Panc1 (cell line): ENCODE results near the gene EMILIN2. TPM values are rescaled to one million over a fixed set of nuclear protein-coding genes. Genes with fewer than 3 reads are reported as not detected.

Experiments used
- ATAC-seq: fragments of 200-7000 bp; cut with Tn5 transposase; 2 replicates; pipeline ENCODE4 v1.9.1; 2020; ENCODE audit warnings: mild to moderate bottlenecking, moderate library complexity
- BruUV-seq: library from RNA; stranded (reverse); fragments of 400-500 nt; replicated peaks from 2 replicates; lab custom pipeline; 2021; lab: Mats Ljungman, UMichigan
- CTCF ChIA-PET: fragments of 300-600 bp; sonication (Branson Sonifier 250); formaldehyde crosslinking; loops from one replicate; lab custom pipeline; 2022; ENCODE audit warnings: antibody characterized with exemption; lab: Charles Lee
- POLR2A ChIA-PET: fragments of 300-600 bp; sonication (Branson Sonifier 250); formaldehyde crosslinking; loops from one replicate; lab custom pipeline; 2022; ENCODE audit warnings: antibody characterized with exemption; lab: Charles Lee
- DNase-seq: peaks from one replicate; pipeline ENCODE4 v3.0.0-alpha.2; 2010; ENCODE audit warnings: low read depth, low spot score
- H3K27ac ChIP-seq: 2 replicates; pipeline ENCODE4 v1.5.1; 2011; ENCODE audit warnings: mild to moderate bottlenecking, low read length, inconsistent platforms
- H3K27me3 ChIP-seq: fragments of 200-500 bp; sonication (Bioruptor generic); 2 replicates; pipeline ENCODE4 v1.6.0; 2014; ENCODE audit warnings: low read length, inconsistent platforms; ENCODE audit not compliant: control insufficient read depth, insufficient read depth
- H3K36me3 ChIP-seq: fragments of 200-500 bp; sonication (Bioruptor generic); 2 replicates; pipeline ENCODE4 v1.5.1; 2014; ENCODE audit warnings: inconsistent platforms, mild to moderate bottlenecking, low read length, moderate library complexity; ENCODE audit not compliant: control insufficient read depth, insufficient read depth
- H3K4me1 ChIP-seq: 2 replicates; pipeline ENCODE4 v1.5.1; 2011; ENCODE audit warnings: inconsistent platforms, mild to moderate bottlenecking, low read length, moderate library complexity; ENCODE audit not compliant: control insufficient read depth, insufficient read depth
- H3K4me3 ChIP-seq, 2 experiments: 2 replicates each; pipeline ENCODE4 v1.5.1; 2011 to 2012; ENCODE audit warnings: low read depth in 2 of 2, low read length in 2 of 2, mild to moderate bottlenecking in 2 of 2, inconsistent platforms in 1 of 2, moderate library complexity in 1 of 2
- H3K9me3 ChIP-seq: fragments of 200-500 bp; sonication (Bioruptor generic); 2 replicates; pipeline ENCODE4 v1.5.1; 2014; ENCODE audit warnings: low read depth, mild to moderate bottlenecking, inconsistent platforms, low read length, moderate library complexity; ENCODE audit not compliant: control insufficient read depth, insufficient read depth
- POLR2AphosphoS5 ChIP-seq: IDR thresholded peaks from 2 replicates; pipeline ENCODE4 v1.6.1; 2012; ENCODE audit warnings: mild to moderate bottlenecking, low read depth, low read length, moderate library complexity
- SIN3A ChIP-seq: IDR thresholded peaks from 2 replicates; pipeline ENCODE4 v1.6.1; 2012; ENCODE audit warnings: low read depth, mild to moderate bottlenecking, low read length, moderate library complexity, borderline replicate concordance; ENCODE audit not compliant: insufficient read depth
- TCF7L2 ChIP-seq: IDR thresholded peaks from 2 replicates; pipeline ENCODE4 v1.6.1; 2011; ENCODE audit warnings: mild to moderate bottlenecking, low read depth, low read length, inconsistent platforms
- in situ Hi-C: cut with HindIII; loops from 2 replicates; pipeline ENCODE4 v1.10.0; 2016; ENCODE audit warnings: low sequenced_read_pairs, low pct_unique_long_range_greater_than_20kb
- intact Hi-C: fragments of 100-400 bp; cut with micrococcal nuclease; formaldehyde crosslinking; loops from one replicate; pipeline ENCODE4 v1.10.0; 2022; ENCODE audit not compliant: unreplicated experiment
- total RNA-seq: library from RNA; stranded (reverse); gene quantifications from one replicate; pipeline ENCODE4 v1.2.1, GENCODE V29; 2021; ENCODE audit not compliant: unreplicated experiment
- TF ChIP-seq, protein P1 (sequence below), 2 experiments: IDR thresholded peaks; 2 replicates each; pipeline ENCODE4 v1.6.1; 2011 to 2012; ENCODE audit warnings: low read depth in 2 of 2, control low read depth in 1 of 2, low read length in 1 of 2, mild to moderate bottlenecking in 1 of 2, moderate library complexity in 1 of 2; ENCODE audit not compliant: insufficient read depth in 1 of 2
- TF ChIP-seq, protein P2 (sequence below): fragments of 450-650 bp; IDR thresholded peaks from 2 replicates; pipeline ENCODE4 v1.5.1; 2017; ENCODE audit warnings: mild to moderate bottlenecking

The EMILIN2 gene
- total RNA-seq, 1 experiment from 2014 or later, result 18.3 TPM

DNA sequence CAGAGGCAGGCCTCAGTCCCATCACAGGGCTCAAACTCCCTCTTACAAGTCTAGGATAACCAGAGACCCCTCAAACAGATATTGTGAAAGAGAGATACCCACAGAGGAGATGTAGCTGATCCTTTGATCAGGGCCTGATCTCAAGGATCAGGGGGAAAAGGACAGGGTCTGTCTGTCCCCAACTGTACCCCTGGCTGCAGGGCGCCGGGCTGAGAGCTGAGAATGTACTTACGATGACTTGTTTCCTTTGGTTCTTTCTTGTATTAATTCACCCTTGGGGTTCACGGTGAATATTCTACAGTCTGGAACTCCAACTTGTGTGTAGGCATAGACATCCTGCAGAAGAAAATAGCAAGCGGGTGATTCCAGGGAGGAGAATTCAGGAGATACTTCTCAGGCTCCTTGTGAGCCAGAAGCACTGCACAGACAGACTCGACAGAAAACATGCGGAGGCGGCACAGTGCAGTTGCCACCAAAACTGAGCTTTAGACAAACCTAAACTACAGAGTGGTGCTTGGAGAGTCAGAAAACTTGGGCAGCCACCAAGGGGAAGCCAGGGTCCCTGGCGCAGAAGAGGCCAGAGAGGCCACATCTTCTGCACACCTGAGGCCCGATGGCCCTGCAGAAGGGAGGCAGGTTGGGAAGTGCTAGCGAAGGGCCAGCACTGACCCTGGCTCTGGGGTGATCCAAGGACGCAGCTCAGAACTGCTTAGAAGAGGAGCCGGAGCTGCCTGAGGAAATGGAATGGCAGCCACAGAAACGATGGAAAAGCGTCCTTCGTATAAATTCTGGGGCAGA lies 73.9 kb downstream of the EMILIN2 start:
- no peak for ATAC-seq
- H3K36me3 ChIP-seq, result peaks cover 5% of the 10 kb centered on the region
- CTCF ChIA-PET, result no interaction called here
- H3K9me3 ChIP-seq, result no peaks in the 10 kb centered on the region
- H3K4me3 ChIP-seq, result no peak overlapping the region
- no TSS peak for BruUV-seq
- POLR2A ChIA-PET, result interaction anchor here (0.6 kb wide), 1 partner anchor 45 kb away, joined by 6 read pairs; no protein-coding TSS in a partner anchor
- no peaks in the 10 kb centered on the region for H3K4me1 ChIP-seq
- H3K27ac ChIP-seq, result no peak overlapping the region
- no peak for DNase-seq
- no peaks in the 10 kb centered on the region for H3K27me3 ChIP-seq
- TF ChIP-seq, protein P1, sequence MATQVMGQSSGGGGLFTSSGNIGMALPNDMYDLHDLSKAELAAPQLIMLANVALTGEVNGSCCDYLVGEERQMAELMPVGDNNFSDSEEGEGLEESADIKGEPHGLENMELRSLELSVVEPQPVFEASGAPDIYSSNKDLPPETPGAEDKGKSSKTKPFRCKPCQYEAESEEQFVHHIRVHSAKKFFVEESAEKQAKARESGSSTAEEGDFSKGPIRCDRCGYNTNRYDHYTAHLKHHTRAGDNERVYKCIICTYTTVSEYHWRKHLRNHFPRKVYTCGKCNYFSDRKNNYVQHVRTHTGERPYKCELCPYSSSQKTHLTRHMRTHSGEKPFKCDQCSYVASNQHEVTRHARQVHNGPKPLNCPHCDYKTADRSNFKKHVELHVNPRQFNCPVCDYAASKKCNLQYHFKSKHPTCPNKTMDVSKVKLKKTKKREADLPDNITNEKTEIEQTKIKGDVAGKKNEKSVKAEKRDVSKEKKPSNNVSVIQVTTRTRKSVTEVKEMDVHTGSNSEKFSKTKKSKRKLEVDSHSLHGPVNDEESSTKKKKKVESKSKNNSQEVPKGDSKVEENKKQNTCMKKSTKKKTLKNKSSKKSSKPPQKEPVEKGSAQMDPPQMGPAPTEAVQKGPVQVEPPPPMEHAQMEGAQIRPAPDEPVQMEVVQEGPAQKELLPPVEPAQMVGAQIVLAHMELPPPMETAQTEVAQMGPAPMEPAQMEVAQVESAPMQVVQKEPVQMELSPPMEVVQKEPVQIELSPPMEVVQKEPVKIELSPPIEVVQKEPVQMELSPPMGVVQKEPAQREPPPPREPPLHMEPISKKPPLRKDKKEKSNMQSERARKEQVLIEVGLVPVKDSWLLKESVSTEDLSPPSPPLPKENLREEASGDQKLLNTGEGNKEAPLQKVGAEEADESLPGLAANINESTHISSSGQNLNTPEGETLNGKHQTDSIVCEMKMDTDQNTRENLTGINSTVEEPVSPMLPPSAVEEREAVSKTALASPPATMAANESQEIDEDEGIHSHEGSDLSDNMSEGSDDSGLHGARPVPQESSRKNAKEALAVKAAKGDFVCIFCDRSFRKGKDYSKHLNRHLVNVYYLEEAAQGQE (IDR thresholded peaks at IDR 0.05; ENCODE audit: insufficient read depth in 1 of 2, low read depth in 2 of 2, low read length in 1 of 2), result no peak
- no peak for TF ChIP-seq SIN3A
- TF ChIP-seq TCF7L2, result no peak
- intact Hi-C loops (no loop called here), in situ Hi-C loops (no loop called here)

DNA sequence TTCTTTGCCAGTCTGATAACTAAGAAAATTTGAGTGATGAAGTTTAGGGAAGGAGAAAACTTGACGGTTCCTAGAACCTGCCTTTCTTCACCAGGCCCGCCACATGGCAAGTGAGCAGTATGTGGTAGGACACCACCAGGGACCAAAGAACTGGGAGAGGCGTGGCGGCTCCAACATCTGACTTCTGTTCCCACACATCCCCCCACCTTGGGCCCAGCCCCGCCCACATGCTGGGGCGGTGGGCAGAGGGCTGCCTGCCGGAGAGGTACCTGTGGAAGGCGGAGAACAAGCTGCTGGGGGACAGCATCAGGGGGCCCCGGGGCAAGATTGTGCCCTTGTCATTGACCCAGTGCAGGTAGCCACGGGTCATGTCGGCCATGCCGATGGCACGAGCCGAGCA lies 75.0 kb downstream of the EMILIN2 start:
- CTCF ChIA-PET, result no interaction called here
- TF ChIP-seq SIN3A (no peak), POLR2AphosphoS5 (no peak), TCF7L2 (no peak)
- TF ChIP-seq, protein P2, sequence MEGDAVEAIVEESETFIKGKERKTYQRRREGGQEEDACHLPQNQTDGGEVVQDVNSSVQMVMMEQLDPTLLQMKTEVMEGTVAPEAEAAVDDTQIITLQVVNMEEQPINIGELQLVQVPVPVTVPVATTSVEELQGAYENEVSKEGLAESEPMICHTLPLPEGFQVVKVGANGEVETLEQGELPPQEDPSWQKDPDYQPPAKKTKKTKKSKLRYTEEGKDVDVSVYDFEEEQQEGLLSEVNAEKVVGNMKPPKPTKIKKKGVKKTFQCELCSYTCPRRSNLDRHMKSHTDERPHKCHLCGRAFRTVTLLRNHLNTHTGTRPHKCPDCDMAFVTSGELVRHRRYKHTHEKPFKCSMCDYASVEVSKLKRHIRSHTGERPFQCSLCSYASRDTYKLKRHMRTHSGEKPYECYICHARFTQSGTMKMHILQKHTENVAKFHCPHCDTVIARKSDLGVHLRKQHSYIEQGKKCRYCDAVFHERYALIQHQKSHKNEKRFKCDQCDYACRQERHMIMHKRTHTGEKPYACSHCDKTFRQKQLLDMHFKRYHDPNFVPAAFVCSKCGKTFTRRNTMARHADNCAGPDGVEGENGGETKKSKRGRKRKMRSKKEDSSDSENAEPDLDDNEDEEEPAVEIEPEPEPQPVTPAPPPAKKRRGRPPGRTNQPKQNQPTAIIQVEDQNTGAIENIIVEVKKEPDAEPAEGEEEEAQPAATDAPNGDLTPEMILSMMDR, result no peak
- TF ChIP-seq, protein P1 (IDR thresholded peaks at IDR 0.05; ENCODE audit: insufficient read depth in 1 of 2, low read depth in 2 of 2, low read length in 1 of 2), result no peak

More for the DNA sequence above, 75.0 kb downstream of the EMILIN2 start:
- intact Hi-C loops, result no loop called here
- no peak overlapping the region for H3K27ac ChIP-seq
- no peak for DNase-seq
- H3K4me3 ChIP-seq, result no peak overlapping the region
- no peak for ATAC-seq
- BruUV-seq, result no TSS peak
- H3K4me1 ChIP-seq, result no peaks in the 10 kb centered on the region
- H3K9me3 ChIP-seq, result no peaks in the 10 kb centered on the region
- no peaks in the 10 kb centered on the region for H3K27me3 ChIP-seq
- in situ Hi-C loops, result no loop called here
- POLR2A ChIA-PET, result no interaction called here
- peaks cover 6% of the 10 kb centered on the region for H3K36me3 ChIP-seq
